MCF 10A (cell line): ENCODE data around the gene ELK3. TPM values are rescaled to one million over a fixed set of nuclear protein-coding genes. Genes with fewer than 3 reads are reported as not detected.
"Not testable (repeated sequence)": the region's sequence is repeated elsewhere in the genome, so short reads cannot be mapped to it uniquely, and the experiment has no call there.

ENCODE experiments used
- BruUV-seq: library from RNA; stranded (reverse); fragments of 400-500 nt; replicated peaks from 2 replicates; lab custom pipeline; 2021; lab: Mats Ljungman, UMichigan
- CTCF ChIA-PET: fragments of 300-600 bp; sonication (Branson Sonifier 250); formaldehyde crosslinking; extraction: SDS; loops from one replicate; lab custom pipeline; 2021; ENCODE audit warnings: antibody characterized with exemption, inconsistent platforms; lab: Yijun Ruan, JAX
- POLR2A ChIA-PET: fragments of 300-600, 350-650 bp; sonication (Branson Sonifier 250); formaldehyde crosslinking; extraction: SDS; loops from one replicate; lab custom pipeline; 2020; ENCODE audit warnings: antibody characterized with exemption, inconsistent platforms; lab: Yijun Ruan, JAX
- DNase-seq: peaks from one replicate; pipeline ENCODE4 v3.0.0-alpha.2; 2018; ENCODE audit not compliant: unreplicated experiment
- H3K27ac Mint-ChIP-seq: one replicate; pipeline ENCODE4 v1.8.0; 2022; ENCODE audit warnings: mild to moderate bottlenecking, low read depth, mixed read lengths; ENCODE audit not compliant: unreplicated experiment
- H3K27me3 Mint-ChIP-seq: one replicate; pipeline ENCODE4 v1.8.0; 2022; ENCODE audit warnings: mixed read lengths; ENCODE audit not compliant: insufficient read depth, unreplicated experiment
- H3K36me3 Mint-ChIP-seq: one replicate; pipeline ENCODE4 v1.8.0; 2022; ENCODE audit warnings: mild to moderate bottlenecking, moderate library complexity, mixed read lengths; ENCODE audit not compliant: insufficient read depth, unreplicated experiment
- H3K4me1 Mint-ChIP-seq: one replicate; pipeline ENCODE4 v1.8.0; 2022; ENCODE audit warnings: mixed read lengths; ENCODE audit not compliant: insufficient read depth, unreplicated experiment
- H3K4me3 Mint-ChIP-seq: one replicate; pipeline ENCODE4 v1.8.0; 2022; ENCODE audit warnings: mild to moderate bottlenecking, moderate library complexity, mixed read lengths; ENCODE audit not compliant: unreplicated experiment
- H3K9me3 Mint-ChIP-seq: one replicate; pipeline ENCODE4 v1.8.0; 2022; ENCODE audit warnings: mixed read lengths; ENCODE audit not compliant: unreplicated experiment
- CTCF ChIP-seq: fragments of 200-600 bp; IDR thresholded peaks from one replicate; pipeline ENCODE4 v1.8.0; 2022; ENCODE audit warnings: antibody characterized with exemption, mild to moderate bottlenecking; ENCODE audit not compliant: unreplicated experiment
- intact Hi-C: fragments of 100-400 bp; cut with micrococcal nuclease; formaldehyde crosslinking; loops from 2 replicates; pipeline ENCODE4 v1.14.1; 2022
- total RNA-seq: library from RNA; stranded (reverse); gene quantifications from 2 replicates; pipeline ENCODE4 v1.2.3, GENCODE V29; 2022

Gene ELK3
- total RNA-seq, 1 experiment from 2014 or later, result 50.1 TPM

- no peak overlapping the region for H3K4me3 Mint-ChIP-seq
- TF ChIP-seq CTCF, result no peak
- intact Hi-C loops, result no loop called here
- BruUV-seq, result no TSS peak
- no peak for DNase-seq
- ChIA-PET POLR2A (interaction anchor here (0.7 to 4.5 kb wide), 3 partner anchors 12 to 87 kb away, joined by 3 to 42 read pairs (median 6); partner anchors contain the start of gene CDK17), CTCF (interaction anchor here (0.7 to 1.5 kb wide), 6 partner anchors 13 to 421 kb away, joined by 3 to 5 read pairs (median 4); no protein-coding TSS in a partner anchor)
- H3K27me3 Mint-ChIP-seq, result no peaks in the 10 kb centered on the region
- H3K4me1 Mint-ChIP-seq, result no peaks in the 10 kb centered on the region
- H3K9me3 Mint-ChIP-seq, result no peaks in the 10 kb centered on the region
- H3K27ac Mint-ChIP-seq, result no peak overlapping the region
- peaks cover 9% of the 10 kb centered on the region for H3K36me3 Mint-ChIP-seq
Measured at GRCh38 chr12:96314723-96315122, 120.5 kb downstream of the ELK3 start.

- BruUV-seq, H3K27me3 Mint-ChIP-seq, H3K4me1 Mint-ChIP-seq, H3K36me3 Mint-ChIP-seq, H3K9me3 Mint-ChIP-seq, intact Hi-C loops: not testable (repeated sequence)
- Mint-ChIP-seq H3K4me3 (peak overlapping the region; percentile 75), H3K27ac (peak overlapping the region; percentile 85)
- ChIA-PET CTCF (interaction anchor here (0.7 to 1.5 kb wide), 5 partner anchors 11 to 1781 kb away, joined by 3 to 5 read pairs (median 4); partner anchors contain the start of gene CFAP54), POLR2A (interaction anchor here (0.6 to 4.5 kb wide), 8 partner anchors 9 to 498 kb away, joined by 3 to 42 read pairs (median 3); partner anchors contain the start of genes CCDC38 and CDK17)
- peak; percentile 5 for DNase-seq
Measured at GRCh38 chr12:96315741-96316481, 121.7 kb downstream of the ELK3 start.

- H3K27ac Mint-ChIP-seq, H3K4me1 Mint-ChIP-seq, H3K27me3 Mint-ChIP-seq, H3K9me3 Mint-ChIP-seq, BruUV-seq, CTCF ChIA-PET, DNase-seq, H3K4me3 Mint-ChIP-seq, intact Hi-C loops, POLR2A ChIA-PET: not testable (repeated sequence)
- peaks cover 16% of the 10 kb centered on the region for H3K36me3 Mint-ChIP-seq
Measured at GRCh38 chr12:96317801-96318200, 123.6 kb downstream of the ELK3 start.

Other genes starting within 250 kb of the ELK3 start
- 0.27 and 1.1 TPM in 2 replicates for gene HAL, start 198.0 kb upstream of the ELK3 start, total RNA-seq
- 52.3 and 66.0 TPM in 2 replicates for gene LTA4H, start 158.8 kb upstream of the ELK3 start, total RNA-seq
- 49.8 and 50.9 TPM in 2 replicates for gene CDK17, start 206.1 kb downstream of the ELK3 start, total RNA-seq